ENCODE results near the gene BRWD1.

- no peak for TF ChIP-seq ZNF138 (CRISPR knock-in tag; conservative IDR thresholded peaks at IDR 0.05)
- TF ChIP-seq CBFB (CRISPR knock-in tag; IDR thresholded peaks at IDR 0.05; ENCODE audit: low read depth), result no peak
- TF ChIP-seq MAX (CRISPR knock-in tag; IDR thresholded peaks at IDR 0.05), result no peak
- TF ChIP-seq CTCF (IDR thresholded peaks at IDR 0.05), result no peak
- TF ChIP-seq TP53 (CRISPR knock-in tag; IDR thresholded peaks at IDR 0.05), result no peak
- no peak for TF ChIP-seq ZNF512 (CRISPR knock-in tag; IDR thresholded peaks at IDR 0.05; ENCODE audit: borderline replicate concordance)
- TF ChIP-seq ETV6 (CRISPR knock-in tag; IDR thresholded peaks at IDR 0.05), result no peak
- TF ChIP-seq USF1 (CRISPR knock-in tag; IDR thresholded peaks at IDR 0.05), result no peak
- no peak for TF ChIP-seq SMAD4 (CRISPR knock-in tag; IDR thresholded peaks at IDR 0.05)
- TF ChIP-seq JUN (CRISPR knock-in tag; IDR thresholded peaks at IDR 0.05), result no peak
- TF ChIP-seq ZNF423 (CRISPR knock-in tag; IDR thresholded peaks at IDR 0.05), result no peak
- no peak for TF ChIP-seq CREB1 (CRISPR knock-in tag; IDR thresholded peaks at IDR 0.05)
- no peak for TF ChIP-seq MLX (CRISPR knock-in tag; IDR thresholded peaks at IDR 0.05)
- no peak for TF ChIP-seq ELF4 (CRISPR knock-in tag; IDR thresholded peaks at IDR 0.05; ENCODE audit: low read depth)
These were observed 160.1 kb downstream of the BRWD1 start for GRCh38 chr21:39153373-39153772.

All from WTC11 (cell line).